ENCODE results near the gene LDAH.
"Not testable (repeated sequence)": the region's sequence is repeated elsewhere in the genome, so short reads cannot be mapped to it uniquely, and the experiment has no call there.

LDAH gene

DNA sequence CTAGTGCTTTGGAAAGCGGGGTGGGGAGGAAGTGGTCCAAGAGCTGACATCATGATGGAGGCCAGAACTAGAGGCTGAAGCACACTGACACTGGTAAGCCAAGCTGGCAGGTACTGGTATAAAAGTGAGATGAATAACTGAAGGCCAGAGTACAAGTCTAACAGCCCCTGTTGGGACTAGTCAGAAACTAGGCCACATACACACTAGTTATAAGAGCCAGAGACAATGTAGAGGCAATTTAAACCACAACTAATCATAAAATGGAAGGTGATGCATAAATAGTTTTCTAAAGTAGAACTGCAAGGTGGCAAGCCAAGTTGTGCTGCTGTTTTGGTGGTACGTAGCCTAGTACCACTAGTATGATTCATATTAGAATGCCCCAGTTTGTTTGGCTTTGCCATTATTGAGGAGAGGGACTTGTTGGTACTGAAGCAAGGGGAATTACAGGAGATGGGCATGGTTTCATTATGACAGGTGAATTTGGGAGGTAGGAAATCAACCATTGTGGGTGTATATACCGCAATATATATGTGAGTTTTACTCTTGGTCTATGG, 98.3 kb downstream of the LDAH start:
- no peak for DNase-seq (ENCODE audit: low read depth in 1 of 2, low spot score in 1 of 2)

DNA sequence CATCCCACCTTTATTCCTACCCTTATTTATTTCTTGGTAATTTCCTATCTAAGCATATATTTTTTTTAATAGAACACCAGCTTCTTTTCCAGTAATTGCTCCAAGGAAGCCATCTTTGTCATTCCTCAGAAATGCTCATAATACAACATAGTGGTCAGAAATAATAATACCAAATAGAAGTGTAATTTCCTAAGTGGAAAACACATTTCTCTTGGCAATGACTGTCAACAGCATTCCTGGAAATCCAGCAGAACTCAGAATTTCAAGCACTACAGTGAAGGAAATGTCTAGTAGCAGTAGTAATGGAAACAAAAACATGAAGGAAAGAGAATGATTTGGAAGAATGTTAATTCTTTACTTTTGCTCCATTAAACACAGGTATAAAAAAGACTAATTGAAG, 99.4 kb downstream of the LDAH start:
- no peak for DNase-seq (ENCODE audit: low read depth in 1 of 2, low spot score in 1 of 2)

DNA sequence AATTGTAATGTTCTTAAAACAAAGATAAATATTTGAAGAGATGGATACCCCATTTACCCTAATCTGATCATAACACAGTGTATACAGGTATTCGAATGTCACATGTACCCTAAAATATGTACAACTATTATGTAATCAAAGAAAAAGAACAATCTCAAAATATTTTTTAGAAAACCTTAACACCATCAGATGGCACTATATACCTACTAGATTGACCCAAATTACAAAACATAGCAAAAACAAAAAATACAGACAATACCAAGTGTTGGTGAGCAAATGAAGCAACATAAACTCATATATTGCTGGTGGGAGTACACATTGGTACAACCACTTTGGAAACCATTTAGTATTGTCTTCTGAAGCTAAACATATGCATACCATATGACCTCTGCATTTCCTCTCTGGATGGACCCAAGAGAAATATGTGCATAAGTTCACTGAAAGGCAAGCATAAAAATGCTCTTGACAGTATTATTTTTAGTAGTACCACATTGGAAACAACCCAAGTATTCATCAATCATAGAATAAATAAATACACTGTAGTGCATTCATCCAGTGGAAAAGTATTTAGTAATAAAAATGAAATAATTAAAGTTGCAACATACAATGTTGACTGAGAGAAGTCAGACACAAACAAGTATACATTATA, 100.2 kb downstream of the LDAH start:
- no peak for DNase-seq (ENCODE audit: low read depth in 1 of 2, low spot score in 1 of 2)

DNA sequence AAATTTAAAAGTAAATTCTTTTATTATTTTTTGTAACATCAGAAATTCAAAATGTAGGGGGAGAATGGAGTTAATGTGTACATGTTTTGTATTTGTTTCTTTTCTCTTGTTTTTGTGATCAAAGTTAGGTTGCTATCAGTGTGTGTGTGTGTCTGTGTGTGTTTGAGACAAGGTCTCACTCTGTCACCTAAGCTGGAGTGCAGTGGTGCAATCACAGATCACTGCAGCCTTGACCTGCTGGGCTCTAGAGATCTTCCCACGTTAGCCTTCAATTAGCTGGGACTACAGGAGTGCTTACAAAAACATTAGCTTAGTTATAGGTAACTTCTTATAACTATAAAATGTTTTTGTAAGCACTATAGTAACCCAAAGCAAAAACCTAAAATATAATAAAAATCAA, 105.3 kb downstream of the LDAH start:
- no peak for DNase-seq (ENCODE audit: low read depth in 1 of 2, low spot score in 1 of 2)

DNA sequence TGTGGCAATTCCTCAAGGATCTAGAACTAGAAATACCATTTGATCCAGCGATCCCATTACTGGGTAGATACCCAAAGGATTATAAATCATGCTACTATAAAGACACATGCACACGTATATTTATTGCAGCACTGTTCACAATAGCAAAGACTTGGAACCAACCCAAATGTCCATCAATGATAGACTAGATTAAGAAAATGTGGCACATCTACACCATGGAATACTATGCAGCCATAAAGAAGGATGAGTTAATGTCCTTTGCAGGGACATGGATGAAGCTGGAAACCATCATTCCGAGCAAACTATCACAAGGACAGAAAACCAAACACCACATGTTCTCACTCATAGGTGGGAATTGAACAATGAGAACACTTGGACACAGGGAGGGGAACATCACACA, 106.7 kb downstream of the LDAH start:
- not testable (repeated sequence) for DNase-seq (ENCODE audit: low read depth in 1 of 2, low spot score in 1 of 2)

DNA sequence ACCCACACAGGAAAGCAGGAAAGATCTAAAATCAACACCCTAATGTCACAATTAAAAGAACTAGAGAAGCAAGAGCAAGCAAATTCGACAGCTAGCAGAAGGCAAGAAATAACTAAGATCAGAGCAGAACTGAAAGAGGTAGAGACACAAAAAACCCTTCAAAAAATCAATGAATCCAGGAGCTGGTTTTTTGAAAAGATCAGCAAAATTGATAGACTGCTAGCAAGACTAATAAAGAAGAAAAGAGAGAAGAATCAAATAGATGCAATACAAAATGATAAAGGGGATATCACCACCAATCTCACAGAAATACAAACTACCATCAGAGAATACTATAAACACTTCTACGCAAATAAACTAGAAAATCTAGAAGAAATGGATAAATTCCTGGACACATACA, 108.5 kb downstream of the LDAH start:
- DNase-seq (ENCODE audit: low read depth in 1 of 2, low spot score in 1 of 2), result not testable (repeated sequence)

DNA sequence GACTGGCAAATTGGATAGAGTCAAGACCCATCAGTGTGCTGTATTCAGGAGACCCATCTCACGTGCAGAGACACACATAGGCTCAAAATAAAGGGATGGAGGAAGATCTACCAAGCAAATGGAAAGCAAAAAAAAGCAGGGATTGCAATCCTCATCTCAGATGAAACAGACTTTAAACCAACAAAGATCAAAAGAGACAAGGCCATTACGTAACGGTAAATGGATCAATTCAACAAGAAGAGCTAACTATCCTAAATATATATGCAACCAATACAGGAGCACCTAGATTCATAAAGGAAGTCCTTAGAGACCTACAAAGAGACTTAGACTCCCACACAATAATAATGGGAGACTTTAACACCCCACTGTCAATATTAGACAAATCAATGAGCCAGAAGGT, 109.3 kb downstream of the LDAH start:
- not testable (repeated sequence) for DNase-seq (ENCODE audit: low read depth in 1 of 2, low spot score in 1 of 2)

DNA sequence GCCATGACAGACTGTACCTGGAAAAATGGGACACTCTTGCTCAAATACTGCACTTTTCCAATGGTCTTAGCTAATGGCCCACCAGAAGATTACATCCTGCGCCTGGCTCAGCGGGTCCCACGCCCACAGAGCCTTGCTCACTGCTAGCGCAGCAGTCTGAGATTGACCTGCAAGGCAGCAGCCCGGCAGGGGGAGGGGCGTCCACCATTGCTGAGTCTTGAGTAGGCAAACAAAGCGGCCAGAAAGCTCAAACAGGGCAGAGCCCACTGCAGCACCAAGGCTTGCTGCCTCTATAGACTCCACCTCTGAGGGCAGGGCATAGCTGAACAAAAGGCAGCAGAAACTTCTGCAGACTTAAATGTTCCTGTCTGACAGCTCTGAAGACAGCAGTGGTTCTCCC, 111.3 kb downstream of the LDAH start:
- DNase-seq (ENCODE audit: low read depth in 1 of 2, low spot score in 1 of 2), result not testable (repeated sequence)

DNA sequence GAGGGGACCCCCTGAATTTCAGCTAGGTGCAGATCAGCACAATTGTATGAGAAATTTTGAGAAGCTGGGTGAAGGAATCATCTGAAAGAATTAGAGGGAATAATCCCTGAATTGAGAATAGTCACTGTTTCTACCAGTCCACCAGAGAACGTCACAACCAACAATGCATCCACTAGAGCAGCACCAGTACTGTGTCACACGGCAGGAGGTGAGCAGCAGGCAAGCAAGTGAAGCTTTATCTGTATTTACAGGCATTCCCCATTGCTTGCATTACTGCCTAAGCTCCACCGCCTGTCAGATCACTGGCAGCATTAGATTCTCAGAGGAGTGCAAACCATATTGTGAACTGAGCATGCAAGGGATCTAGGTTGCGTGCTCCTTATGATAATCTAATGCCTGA, 115.3 kb downstream of the LDAH start:
- no peak for DNase-seq (ENCODE audit: low read depth in 1 of 2, low spot score in 1 of 2)

DNA sequence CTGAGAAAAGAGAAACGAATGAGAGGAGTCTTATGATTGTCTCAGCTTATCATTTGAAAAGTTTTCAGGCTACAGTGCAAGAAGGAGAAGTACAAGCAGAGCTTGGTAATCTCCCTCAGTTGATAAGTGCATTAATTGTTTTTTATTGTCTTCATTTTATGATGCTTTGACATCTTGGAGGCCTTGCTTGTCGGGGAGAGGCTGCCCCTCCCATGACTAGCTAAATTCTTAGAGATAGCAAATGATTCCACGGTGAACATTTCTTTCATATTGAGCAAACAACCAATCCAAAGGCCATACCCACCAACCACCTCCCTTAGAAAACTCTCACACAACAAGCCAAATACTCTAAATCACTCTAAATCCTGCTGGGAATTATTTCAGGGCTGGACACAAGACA, 116.1 kb downstream of the LDAH start:
- no peak for DNase-seq (ENCODE audit: low read depth in 1 of 2, low spot score in 1 of 2)

DNA sequence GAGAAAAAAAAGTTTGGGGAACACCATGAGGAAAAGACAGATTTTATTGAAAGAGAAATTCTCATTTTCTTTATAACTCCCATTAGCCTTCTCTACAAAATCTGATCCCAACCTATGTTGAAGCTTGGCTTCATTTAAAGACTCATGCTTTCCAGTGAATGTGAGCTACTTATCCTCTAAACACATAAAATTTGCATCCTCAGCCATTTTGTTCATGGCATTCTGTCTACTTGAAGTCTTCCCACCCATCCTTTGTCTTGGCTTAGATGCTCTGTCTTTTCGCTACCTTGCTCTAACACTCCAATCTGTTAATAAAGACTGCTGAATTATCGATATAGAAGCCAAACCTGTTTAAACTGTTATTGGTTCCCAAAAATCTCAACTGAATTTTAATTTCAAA, 116.7 kb downstream of the LDAH start:
- no peak for DNase-seq (ENCODE audit: low read depth in 1 of 2, low spot score in 1 of 2)

DNA sequence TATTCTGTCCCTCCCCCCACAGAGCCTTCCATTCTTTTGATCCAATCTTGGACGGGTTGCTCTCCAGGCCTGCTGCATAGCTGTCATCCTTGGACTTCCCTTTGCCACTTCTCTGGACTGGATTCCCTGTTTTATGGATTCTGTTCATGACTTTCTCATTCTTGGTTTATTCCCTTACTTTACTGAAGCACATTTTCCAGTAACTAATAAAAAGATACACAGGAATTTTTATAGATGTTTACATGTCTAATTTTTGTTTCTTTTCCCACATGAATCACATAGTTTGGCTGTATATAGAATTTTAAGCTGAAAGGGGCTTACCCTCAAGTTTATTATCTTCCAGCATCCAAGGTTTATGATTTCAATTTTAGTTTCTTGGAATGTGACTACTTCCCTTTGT, 118.0 kb downstream of the LDAH start:
- DNase-seq (ENCODE audit: low read depth in 1 of 2, low spot score in 1 of 2), result no peak

DNA sequence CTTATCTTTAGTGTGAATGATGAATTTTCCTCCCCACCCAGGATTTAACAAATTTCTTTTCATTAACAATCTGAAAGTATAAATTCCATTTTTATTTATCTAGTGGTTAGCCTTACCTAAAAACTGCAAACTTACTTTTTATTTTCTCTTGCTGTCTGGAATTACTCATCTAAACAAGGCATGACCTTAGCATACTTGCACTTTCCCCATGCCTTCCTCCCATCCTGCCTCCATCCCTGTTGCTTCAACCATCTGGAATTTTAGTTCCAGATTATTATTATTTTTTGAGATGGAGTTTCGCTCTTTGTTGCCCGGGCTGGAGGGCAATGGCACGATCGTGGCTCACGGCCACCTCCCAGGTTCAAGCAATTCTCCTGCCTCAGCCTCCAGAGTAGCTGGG, 120.3 kb downstream of the LDAH start:
- DNase-seq (ENCODE audit: low read depth in 1 of 2, low spot score in 1 of 2), result no peak

DNA sequence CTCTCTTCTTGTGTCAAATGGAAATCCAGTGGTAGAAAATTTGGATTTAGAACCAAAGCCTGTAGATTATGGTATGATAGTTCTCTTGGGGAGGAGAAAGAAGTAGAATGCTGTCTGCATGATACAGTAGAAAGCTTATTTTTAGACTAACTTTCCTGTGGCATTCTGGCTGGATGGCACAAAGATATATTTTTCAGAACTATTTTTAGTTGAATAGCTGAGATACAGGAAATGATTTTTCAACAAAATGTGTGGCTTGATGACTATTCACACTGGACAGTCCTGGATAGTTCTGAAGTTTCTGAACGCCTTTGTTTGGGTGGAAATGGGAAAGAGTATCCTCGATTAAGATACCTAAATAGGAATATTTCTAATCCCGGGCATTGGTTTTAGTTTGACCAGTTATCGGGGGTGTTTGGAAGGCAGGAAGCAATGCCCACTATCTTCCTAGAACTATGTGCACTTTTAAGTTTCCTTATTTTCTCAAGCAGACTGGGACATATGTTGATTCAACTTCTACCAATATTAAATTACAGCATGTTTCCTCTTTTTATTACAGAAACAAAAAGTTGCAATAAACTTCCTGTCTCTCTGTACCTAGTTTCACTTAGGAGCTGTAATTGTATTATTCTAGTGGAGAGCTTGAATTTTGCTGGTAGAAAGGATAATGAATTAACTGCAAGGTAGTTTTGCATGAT, 123.8 kb downstream of the LDAH start:
- no peak for DNase-seq (ENCODE audit: low read depth in 1 of 2, low spot score in 1 of 2)

DNA sequence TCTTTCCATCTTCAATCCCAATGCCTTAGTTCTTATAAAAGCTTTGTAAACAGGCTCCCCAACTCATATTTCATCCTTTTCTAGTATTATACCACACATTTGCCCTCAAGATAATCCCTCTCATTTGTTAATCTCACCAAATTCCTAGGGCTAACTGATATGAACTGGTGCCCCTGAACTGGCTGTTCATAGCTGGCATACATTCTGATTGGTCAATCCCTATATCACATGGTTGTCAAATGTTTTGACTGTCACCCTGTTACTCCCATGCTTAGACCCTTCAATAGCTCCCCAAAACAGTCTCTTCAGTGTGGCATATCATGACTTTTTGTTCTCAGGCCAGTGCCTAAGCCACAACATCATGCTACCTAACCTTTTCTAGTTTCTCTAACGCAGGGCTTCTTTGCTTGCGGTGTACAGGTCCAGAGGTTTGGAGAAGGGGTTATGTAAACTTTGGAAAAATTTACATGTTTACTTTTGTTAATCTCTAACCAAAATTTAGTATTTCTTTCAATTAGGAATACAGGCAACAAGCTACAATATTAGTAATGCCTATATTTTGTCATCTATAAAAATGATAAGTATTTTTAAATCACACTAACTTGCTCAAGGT, 125.5 kb downstream of the LDAH start:
- DNase-seq (ENCODE audit: low read depth in 1 of 2, low spot score in 1 of 2), result no peak

DNA sequence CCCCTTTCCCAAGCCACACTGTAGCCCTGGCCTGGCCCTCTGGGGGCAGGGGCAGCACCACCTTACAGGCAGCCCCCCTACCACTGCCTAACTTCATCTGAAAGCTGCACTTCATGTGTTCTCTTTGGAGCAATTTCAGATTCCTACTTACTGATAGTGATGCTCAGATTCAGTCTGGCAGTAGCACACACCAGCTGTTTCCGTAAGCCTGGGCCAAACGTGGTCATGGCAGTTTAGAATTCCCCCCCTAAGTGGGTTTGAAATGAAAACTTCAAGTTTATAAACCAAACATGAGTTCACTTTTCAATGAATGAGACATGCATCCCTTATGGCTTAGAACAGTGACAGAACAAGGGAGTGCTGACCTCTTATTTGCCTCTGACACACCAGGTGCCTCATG, 126.5 kb downstream of the LDAH start:
- DNase-seq (ENCODE audit: low read depth in 1 of 2, low spot score in 1 of 2), result no peak

DNA sequence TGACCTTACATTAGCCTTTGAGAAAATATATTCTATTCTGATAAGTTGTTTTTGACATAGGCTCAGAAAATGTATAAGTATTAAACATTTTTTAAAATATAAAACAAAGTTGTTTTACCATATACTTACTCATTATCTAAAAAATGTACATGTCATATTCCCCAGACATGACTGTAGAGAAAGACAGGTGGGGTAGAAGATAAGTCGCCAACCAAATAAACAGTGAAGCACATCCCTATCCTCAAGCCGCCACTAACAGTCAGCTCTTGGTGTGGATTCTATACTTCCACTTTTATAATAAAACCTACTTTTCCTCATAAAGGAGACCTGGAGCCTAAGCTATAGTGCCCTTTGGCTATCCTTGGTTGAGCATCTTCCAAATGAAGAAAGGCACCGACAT, 129.6 kb downstream of the LDAH start:
- no peak for DNase-seq (ENCODE audit: low read depth in 1 of 2, low spot score in 1 of 2)

DNA sequence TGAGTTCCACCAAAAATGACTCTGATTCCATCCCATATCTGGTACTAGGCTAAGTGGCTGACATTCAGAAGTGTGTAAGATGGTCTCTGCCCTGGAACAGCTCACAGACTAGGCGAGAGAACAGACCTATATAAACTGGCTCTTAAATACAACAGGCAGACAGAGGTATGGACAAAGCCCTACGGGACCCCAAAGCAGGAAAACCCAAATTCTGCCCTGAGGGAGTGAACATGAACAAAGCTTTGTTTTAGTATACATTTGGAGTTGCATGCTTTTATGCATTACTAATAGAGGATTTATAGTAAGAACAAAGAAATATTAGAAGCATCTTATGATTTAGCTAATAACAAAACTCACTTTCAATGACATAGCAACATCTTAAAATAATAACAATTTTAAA, 130.8 kb downstream of the LDAH start:
- no peak for DNase-seq (ENCODE audit: low read depth in 1 of 2, low spot score in 1 of 2)

DNA sequence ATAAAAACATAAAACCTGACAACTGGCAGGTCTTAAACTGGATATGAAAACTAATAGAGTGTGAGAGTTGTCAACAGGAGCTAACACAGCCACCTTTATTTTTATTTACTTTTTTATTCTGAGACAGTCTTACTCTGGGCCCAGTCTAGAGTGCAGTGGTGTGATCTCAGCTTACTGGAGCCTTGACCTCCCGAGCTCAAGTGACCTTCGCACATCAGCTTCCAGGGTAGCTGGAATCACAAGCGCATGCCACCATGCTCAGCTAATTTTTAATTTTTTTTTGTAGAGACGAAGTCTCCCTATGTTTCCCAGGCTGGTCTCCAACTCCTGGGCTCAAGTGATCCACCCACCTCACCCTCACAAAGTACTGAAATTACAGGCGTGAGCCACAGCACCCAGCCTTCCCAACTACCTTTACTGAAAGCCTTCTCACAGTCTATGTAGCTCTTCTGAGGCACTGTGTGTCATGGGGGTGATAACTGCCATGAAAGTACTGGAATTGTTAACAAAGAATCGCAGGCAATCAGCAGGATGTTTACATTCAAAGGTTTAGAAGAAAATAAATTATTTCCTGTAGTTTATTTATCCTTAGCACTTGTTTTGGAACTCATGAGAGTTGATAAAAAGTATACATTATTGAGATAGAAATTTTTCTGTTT, 131.7 kb downstream of the LDAH start:
- no peak for DNase-seq (ENCODE audit: low read depth in 1 of 2, low spot score in 1 of 2)

DNA sequence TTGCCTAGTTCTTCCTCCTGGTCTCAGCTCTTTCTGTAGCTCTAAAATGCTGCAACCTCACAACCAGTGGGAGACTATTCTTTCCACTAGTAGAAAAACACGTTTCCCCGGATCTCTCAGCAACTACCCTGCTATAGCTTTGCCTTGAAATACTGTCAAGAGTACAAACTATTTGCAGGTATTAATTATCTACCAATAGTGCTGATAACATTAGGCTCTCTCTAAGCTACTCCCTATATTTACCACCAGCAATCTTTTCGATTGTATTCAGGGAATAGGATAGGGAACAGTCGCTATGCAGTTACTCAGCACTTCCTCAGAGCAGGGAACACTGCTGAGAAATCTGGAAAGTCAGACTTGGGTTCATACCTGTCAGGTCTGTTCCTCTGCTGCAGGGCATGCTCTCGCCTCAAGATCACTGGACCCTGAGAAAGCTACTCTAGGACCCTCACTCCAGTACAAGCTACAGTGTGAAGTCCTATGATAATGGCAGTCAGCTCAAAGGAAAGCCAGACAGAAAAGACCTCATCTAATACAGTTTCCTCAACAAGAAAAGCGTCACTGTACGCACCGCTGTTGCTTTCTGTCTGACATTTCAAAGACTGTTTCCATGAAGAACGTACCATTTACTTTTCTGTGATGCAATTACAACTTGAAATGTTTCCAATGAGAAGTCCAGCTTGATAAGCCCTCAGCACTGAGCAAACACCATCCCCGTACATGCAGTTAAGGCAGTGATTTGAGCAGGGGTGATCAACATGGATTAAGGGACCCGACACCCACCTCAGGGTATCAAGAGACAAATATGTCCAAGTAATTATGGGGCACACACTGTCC, 133.3 kb downstream of the LDAH start:
- DNase-seq (ENCODE audit: low read depth in 1 of 2, low spot score in 1 of 2), result no peak

DNA sequence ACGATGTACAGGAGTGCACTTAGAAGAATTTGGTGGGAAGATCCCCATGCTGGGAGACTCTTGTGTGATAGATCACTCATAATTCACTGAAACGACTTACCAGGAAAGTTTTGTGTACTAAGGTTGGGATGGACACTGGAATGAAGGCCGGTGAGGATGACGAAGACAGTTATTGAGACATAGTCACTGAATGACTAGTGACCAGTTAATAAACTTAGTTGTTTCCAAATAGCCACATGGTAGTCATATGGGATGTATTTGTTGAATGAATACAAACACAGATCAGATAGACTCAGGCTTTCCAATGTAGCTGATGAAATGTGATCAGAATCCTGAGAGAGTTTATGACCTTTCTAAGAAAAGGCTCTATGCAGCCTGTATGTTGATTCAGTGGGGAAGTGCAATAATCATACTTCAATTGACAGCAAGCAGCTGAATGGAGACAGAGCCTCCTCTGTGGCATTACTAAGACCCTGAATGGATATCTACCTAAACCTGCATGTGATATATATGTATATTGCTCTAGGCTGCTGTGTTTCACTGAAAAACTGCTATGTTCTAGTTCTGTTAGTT, 135.6 kb downstream of the LDAH start:
- no peak for DNase-seq (ENCODE audit: low read depth in 1 of 2, low spot score in 1 of 2)

Data from stimulated activated CD4-positive, alpha-beta T cell treated with anti-CD3 and anti-CD28 coated beads, Interleukin-15, amount 100 ng/mL, for 1 hour (primary cell).